Fibroblast of skin of left quadriceps (primary cell): ENCODE measurements around the gene SS18L1.

Experiments used
- DNase-seq, 2 experiments: peaks; one replicate each; pipeline ENCODE4 v3.0.0-alpha.2; 2013; ENCODE audit warnings: low read depth in 2 of 2

The SS18L1 gene

DNA sequence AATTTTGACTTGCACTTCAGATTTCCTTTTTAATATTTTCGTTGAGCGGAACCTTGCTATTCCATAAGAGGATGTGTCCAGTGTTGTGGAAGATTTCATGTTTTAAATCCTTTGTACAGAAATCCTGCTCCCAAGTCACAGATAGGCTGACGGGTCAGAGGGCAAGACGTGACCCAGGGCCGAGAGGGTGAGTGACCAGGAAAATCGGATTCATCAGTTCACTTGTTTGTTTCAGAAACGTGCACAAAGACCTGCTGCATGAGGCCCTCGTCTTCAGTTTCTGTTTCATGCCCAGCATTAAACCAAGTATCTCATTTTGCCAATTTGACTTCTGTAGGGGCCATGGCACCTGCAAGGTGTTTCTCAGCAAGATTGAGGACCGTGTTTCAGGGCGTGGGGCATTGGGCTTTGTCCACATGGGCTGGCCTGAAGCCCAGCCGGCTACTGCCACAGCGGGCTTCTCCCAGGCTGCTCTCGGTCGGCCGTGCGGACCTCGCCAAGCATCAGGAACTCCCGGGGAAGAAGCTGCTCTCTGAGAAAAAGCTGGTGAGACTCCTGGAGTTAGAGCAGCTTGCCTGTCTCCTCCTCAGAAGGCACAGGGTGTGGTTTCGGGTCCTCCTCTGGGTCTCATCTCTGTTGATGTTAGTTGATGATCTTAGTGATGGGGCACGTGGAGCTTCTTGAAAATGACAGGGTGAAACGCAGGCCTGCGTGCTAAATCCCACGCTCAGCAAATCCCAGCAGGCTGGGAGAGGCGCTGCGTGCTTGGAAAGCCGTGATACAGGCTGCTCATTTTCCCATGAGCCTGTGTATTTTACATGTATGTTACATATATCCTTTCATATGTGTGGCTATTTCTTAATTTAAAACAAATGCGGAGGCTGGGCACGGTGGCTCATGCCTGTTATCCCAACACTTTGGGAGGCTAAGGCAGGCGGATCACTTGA, 49.8 kb downstream of the SS18L1 start:
- DNase-seq: no peak

DNA sequence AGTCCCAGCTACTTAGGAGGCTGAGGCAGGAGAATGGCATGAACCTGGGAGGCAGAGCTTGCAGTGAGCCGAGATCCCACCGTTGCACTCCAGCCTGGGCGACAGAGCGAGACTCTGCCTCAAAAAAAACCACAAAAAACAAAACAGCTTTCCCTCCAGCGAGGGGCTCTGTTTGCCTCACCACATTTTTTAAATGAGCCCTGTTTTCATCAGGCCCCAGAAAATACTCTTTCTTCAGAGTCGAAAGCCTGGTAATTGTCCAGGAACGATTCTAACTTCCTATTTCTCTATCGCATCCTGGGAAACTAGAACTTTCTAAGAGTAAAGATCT, 51.5 kb downstream of the SS18L1 start:
- DNase-seq: no peak

DNA sequence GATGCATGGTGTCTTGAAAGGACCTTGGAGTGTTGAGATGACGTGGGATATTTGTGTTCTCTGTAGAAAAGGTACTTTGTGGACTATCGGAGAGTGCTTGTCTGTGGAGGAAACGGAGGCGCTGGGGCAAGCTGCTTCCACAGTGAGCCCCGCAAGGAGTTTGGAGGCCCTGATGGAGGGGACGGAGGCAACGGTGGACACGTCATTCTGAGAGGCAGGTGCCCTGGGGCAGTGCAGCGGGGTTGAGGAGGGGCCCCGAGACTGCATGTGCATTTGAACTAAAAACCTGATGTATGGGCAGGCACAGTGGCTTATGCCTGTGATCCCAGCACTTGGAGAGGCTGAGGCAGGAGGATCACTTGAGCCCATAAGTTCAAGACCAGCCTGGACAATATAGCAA, 52.2 kb downstream of the SS18L1 start:
- DNase-seq: no peak

DNA sequence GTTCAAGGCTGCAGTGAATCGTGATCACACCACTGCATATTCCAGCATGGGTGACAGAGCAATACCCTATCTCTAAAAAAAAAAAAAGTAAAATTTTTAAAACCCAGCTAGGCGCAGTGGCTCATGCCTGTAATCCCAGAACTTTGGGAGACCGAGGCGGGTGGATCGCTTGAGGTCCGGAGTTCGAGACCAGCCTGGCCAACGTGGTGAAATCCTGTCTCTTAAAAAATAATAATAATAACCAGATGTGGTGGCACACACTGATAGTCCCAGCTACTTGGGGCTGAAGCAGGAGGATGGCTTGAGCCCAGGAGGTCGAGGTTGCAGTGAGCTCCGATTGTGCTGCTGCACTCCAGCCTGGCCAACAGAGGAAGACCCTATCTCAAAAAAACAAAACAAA, 52.7 kb downstream of the SS18L1 start:
- DNase-seq: no peak

DNA sequence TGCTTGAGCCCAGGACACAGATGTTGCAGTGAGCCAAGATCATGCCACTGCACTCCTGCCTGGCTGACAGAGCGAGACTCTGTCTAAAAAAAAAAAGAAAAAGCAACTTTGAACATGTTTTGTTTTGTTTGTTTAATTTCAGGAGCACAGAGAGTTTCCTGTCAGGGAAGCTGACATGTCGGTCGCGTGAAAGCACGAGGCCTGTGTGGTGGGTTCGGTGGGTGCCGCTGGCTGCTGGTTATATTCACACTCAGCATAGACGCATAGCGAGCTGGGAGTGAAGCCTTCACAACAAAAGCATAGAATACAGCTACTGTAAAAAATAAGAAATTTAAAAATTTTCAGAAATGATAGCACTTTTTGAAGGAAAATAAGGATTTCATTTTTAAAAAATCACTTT, 53.7 kb downstream of the SS18L1 start:
- no peak for DNase-seq

DNA sequence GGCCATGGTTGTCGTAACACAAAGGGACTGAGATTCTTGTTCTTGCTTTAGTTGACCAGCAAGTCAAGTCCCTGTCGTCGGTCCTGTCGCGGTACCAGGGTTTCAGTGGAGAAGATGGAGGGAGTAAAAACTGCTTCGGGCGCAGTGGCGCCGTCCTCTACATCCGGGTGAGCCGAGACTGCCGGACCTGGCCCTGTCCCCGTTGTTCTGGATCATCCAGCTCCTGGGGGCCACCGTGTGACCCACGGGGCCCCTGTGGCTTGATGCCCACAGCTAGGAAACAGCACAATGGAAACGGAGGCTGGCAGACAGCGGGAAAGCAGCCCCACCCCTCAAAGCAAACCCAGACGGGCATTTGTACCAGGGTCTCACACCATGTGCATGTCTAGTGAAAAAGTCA, 54.2 kb downstream of the SS18L1 start:
- DNase-seq: no peak

DNA sequence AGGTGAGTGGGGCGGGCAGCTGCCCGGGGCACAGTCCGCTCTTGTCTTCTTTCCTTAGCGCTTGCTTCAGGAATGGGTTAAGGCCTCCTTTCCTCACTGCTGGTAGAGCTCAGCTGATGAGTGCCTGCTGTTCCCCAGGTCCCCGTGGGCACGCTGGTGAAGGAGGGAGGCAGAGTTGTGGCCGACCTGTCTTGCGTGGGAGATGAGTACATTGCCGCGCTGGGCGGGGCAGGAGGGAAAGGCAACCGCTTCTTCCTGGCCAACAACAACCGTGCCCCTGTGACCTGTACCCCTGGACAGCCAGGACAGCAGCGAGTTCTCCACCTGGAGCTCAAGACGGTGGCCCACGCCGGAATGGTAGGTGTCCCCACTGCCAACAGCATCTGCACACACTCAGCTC, 54.9 kb downstream of the SS18L1 start:
- no peak for DNase-seq

DNA sequence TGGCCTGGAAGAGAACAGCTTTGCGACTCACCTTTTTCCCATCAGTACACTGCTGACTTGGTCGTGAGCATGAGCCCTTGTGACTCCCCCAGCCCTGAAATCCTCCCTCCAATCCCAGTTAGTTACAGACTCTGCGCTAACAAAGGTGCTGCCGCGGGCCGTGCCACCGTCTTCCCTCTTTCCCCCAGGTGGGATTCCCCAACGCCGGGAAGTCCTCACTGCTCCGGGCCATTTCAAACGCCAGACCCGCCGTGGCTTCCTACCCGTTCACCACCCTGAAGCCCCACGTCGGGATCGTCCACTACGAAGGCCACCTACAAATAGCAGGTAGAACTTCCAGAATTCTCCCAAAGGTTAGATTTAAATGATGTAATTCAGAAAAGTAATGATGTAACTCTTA, 55.4 kb downstream of the SS18L1 start:
- no peak for DNase-seq

DNA sequence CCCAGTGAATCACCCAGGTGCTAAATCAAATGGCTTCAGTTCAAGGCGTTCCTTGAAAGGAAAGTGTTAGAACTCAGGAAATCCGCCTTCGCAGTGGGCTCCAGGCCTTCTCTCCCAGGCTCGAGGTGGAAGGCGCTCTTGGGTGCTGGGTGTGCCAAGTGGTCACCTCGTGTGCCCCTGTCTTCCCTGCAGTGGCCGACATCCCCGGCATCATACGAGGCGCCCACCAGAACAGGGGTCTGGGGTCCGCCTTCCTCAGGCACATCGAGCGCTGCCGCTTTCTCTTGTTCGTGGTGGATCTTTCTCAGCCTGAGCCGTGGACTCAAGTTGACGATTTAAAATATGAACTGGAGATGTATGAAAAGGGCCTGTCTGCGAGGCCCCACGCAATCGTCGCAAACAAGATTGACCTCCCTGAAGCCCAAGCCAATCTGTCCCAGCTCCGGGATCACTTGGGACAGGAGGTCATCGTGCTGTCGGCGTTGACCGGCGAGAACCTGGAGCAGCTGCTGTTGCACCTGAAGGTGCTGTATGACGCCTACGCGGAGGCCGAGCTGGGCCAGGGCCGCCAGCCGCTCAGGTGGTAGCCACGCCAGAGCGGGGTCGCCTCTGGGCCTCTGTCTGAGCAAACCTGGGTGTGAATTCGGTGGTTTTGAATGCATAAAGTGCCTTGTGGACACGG, 57.1 kb downstream of the SS18L1 start:
- DNase-seq: no peak

DNA sequence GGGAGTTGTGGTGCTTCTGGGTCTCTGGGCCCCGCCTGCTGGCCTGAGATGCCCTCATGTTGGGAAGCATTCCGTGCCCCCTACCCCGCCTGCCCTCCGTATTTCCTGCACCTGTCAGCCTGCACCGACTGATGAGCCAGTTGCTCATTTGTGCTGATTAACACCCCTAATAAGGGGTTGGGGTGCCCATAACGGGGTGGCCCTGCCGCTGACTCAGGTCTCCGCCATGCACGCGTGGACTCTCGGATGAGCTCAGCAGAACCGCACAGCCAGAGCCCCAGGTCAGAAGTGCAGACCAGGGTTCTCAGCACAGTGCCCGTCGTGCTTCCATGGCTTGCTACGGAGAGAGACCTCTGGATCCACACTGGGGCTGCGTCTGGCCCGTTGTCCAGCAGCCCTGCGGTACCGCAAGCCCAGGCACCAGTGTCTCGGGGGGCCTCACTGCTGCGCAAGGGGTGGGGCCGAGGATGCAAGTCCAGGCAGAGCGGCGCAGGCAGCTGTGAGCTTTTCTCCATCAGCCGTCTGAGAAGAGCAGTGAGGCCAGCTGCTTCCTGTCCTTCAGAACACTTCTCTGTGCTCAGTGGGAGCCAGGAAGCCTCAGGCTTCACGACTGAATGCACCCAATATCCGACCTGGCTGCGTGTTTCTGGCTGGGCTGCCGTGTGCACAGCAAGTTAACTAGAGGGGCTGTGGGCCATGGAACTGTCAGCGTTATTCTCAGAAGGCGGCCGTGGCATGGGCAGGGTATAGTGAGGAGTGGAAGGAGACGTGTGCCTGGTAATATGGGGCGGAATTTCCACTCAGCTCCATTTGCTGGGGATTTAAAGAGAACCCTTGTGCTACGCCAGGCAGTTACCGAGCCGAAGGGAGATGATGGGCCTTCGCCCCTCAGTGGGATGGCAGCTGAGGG, 57.9 kb downstream of the SS18L1 start:
- no peak for DNase-seq

DNA sequence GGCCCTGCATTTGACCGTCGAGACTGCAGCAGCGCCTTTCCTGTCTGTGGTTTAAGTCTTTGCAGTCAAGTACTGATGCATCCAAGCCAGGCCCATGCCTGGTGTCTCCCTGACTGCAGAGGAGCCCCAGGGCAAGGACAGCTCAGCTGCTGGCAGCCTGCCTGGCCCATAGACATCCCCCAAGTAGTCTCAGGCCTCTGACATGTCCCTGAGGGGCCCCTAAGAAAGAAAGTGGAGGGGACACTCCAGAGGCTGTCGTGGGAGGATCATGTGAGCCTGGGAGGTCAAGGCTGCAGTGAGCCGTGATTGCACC, 58.5 kb downstream of the SS18L1 start:
- DNase-seq: no peak

DNA sequence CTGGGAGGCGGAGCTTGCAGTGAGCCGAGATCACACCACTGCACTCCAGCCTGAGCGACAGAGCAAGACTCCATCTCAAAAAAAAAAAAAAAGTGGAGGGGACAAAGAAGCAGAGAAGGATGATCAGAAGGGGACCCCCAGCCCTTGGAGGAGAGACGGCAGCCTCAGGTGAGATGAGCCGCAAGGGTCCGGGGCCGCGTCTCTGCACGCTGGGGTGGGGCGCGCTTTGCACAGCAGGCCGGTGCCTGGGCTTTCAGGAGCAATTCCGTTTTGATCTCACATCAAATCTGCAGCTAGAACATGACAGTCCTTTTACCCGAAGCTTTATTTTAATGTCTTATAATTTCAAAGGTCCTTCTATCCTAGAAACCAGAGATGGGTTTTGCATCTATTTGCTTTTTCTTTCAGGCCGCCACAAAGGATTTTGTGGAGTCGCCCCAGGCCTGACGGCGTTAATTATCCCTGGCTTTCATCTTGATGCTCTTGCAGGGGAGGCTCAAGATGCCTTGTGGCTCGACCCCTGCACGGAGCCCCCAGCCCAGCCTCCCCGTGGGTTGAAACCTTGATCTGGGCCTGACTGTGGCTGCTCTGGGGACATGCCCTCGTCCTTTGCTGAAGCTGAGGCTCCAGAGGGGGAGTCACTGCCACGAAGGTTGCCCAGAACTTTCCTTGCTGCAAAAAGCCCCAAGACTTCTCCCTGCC, 59.3 kb downstream of the SS18L1 start:
- DNase-seq: no peak

DNA sequence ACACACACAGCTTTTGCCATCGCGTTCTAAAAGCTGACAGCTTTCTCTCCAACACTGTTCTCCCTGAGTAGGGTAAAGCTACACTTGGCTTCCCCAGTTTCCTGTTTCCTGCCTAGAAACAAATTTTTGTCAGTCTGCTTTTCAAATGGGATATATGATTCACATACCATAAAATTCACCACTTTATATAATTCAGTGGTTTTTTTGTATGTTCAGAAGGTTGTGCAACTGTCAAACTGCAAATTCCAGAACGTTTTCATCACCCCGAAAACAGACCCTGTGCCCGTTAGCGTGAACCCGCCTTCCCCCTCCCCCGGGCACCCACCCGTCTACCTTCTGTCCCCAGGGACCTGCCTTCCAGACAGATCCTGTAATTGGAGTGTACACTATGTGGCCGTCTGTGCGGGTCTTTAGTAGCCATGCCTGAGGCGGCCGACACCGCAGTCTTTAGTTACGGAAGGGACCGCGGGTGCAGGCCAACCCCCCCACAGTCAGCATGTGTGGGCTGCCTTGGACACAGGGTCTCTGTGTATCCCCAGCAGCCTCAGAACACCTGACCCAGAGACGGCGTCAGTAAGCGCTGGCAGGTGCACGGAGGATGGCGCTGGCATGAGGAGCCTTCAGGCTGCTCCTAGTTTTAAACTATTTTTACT, 59.9 kb downstream of the SS18L1 start:
- DNase-seq: peak; percentile 41 to 46

DNA sequence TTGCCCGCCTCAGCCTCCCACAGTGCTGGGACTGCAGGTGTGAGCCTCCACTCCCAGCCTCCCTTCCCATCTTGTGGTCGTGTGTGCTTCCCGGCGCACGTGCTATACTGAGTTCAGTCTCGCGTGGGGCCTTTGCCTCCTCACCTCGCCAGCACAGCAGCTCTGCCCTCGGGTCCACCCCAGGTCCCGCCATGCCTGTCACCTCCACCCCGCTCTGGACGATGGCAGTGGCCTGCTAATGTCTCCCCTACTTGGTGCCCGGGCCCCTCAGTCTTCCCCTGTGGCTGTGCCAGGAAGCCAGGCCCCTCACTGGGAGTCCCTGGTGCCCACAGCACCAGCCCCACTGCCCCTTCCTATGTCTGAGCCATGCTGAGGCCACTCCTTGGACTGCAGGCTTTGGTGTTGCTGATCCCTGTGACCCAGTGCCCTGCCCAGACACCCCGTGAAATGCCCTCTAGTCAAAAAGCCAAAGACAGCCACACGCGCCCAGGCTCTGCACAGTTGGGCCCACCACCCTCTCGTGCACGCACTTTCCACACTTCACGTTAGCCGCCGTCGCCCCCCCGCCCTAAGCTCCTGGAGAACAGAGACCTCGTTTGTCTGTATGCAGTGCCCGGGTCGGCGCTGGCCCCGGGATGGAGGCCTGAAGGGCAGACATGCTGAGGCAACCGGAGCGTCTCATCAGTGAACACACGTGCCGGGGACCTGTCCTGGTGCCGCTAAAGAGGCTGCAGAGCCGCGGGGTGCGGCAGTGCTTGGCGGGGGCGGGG, 62.2 kb downstream of the SS18L1 start:
- no peak for DNase-seq

DNA sequence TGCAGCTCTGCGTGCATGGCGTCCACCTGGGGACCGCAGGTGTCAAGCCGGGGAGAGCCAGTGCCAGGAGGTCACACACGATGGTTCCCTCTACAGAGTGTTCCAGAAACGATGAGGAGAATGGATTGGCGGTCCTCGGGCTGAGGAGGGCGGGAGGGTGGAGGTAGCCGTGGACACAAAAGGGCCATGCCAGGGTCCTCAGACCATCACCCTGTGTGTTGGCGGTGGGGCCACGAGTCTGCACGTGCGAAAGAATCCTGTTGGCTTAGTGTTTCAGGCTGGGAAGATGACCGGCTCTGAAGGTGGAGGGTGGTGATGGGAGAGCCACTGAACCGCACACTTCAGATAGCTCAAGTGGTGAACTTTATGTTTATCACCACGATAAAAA, 62.8 kb downstream of the SS18L1 start:
- DNase-seq: no peak

DNA sequence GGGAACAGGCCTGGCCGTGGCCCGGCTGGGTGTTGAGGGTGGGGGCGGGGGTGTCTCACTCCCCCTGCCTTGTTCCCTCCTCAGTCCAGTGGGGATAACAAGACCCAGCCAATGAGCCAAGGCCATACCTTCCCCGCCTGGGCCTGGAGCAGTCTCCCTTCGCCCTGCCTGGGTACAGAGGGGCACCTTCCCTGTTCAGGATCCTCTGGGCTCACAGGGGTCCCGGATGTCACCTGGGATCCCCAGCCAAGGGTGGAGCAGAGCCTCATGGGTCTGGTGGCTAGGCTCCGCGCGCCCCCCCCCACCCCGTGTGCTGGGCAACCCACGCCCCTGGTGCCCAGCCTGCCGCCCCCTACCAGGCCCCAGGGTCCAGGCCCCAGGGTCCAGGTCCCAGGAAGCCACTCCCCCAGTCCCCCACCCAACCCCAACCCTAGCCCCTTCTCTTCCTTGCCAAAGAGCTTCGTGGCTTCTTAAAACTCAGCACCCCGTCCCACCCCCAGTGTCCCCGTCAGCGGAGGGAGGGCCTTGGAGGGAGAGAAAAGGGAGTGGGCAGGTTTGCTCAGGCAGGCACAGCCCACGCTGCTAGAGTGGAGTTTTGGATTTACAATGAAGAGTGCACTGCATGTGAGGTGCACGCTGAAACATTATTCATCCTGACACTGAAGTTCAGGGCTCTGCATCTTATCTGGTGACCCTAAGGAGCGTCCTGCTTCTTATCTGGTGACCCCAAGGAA, 64.7 kb downstream of the SS18L1 start:
- no peak for DNase-seq

DNA sequence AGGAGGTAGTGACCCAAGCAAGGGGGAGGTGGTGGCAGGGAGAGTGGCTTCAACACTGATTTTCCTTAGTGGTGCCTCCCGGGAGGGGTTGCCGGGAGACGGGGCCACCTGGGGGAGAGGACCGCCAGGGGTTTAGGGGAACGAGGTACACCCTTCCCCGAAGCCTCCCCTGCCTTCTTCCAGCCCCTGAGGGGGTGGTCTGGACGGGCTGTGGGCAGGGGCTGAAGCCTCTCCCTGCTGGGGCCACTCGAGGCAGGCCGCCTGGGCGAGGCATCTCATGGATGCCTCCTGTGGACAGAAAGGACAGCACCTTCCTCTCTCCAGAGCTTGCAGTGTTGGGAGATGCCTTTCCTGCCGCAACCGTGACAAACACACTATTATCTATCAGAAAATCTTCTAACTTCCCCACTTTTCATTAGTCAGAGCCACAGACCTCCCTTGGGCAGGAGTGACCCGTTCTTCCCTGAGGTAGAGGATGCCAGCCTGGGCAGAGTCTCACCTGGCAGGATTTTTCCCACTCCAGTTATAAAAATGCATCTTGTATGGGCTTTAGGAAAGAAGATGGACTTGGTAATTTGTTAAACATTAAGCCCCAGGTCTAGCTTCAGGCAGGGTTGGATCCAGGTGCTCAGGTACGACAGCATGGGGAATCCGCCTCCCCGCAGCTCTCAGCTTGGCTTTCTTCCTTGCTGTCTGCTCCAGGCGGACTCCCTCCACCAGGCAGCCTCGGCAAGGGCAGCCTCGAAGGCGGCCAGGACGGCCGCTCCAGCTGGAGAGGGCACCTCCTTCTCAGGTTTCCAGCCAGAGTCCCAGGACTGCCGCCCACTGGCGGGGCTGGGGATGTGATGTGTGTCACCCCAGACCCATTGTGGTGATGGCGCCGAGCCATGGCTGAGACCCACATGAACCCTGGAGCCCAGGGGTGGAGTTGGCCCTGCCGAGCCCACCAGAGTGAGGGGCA, 65.5 kb downstream of the SS18L1 start:
- no peak for DNase-seq

DNA sequence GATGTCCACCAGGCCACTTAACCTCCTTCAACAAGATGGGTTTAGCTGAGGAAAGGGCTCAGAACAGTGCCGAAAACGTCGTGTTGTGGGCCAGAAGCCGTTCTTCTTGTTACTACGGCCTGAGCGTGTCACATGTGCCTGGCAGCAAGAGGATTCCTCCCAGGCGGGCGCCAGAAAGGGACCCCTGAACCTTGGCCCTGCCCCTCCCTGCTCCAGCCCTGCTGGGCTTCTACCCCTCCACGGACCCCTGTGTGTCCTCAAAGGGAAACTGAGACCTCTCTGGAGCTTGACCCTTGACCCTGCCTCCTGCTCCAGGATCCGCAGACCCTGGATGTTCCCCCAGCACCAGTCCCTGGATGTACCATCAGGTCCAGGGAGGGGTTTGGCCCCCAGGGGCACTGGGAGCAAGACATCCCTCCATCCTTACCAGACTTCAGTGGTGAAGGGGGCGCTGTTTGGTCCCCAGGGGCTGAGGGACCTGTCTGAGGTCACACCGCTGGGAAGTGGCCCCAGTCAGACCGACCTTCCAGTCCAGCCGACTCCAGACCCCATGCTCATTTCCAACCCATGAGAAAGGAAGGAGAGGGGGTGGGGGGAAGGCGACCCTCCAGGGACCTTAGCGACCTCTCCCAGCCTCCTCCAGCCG, 66.4 kb downstream of the SS18L1 start:
- no peak for DNase-seq
